Stomach (tissue), 9 donors: ENCODE results near the gene MISP. TPM values are rescaled to one million over a fixed set of nuclear protein-coding genes. Genes with fewer than 3 reads are reported as not detected.

Experiments used
- DNase-seq, 2 donors: peaks; one replicate each; pipeline versions ENCODE4 v3.0.0 to v3.0.0-alpha.2; 2013 to 2019
- H3K27ac ChIP-seq, 5 donors: fragments of 200-600 bp in 4 of 5; sonication (generic) in 4 of 5; one replicate each; pipeline ENCODE4 v1.5.1; 2013 to 2019; ENCODE audit warnings: mild to moderate bottlenecking in 1 of 5, moderate library complexity in 1 of 5
- H3K27me3 ChIP-seq, 3 donors: fragments of 200-600 bp; sonication (generic); one replicate each; pipeline ENCODE4 v1.5.1; 2017 to 2019; ENCODE audit warnings: mixed run types in 1 of 3
- H3K36me3 ChIP-seq, 4 donors: fragments of 200-600 bp; sonication (generic); 1 replicate in 3 of 4; 2 replicates in 1 of 4; pipeline ENCODE4 v1.5.1; 2016 to 2019
- H3K4me1 ChIP-seq, 4 donors: fragments of 200-600 bp; sonication (generic); one replicate each; pipeline ENCODE4 v1.5.1; 2016 to 2019
- H3K4me3 ChIP-seq, 4 donors: fragments of 200-600 bp; sonication (generic) in 3 of 4; one replicate each; pipeline ENCODE4 v1.5.1; 2016 to 2019; ENCODE audit warnings: mild to moderate bottlenecking in 1 of 4
- H3K9me3 ChIP-seq, 4 donors: fragments of 200-600 bp; sonication (generic); one replicate each; pipeline ENCODE4 v1.5.1; 2016 to 2019
- EP300 ChIP-seq: sonication (generic); formaldehyde crosslinking; IDR thresholded peaks from one replicate; pipeline ENCODE4 v1.6.1; 2017; ENCODE audit warnings: antibody characterized with exemption
- POLR2A ChIP-seq, 4 donors: fragments of 450-650 bp; IDR thresholded peaks; one replicate each; pipeline ENCODE4 v1.6.1; 2016; ENCODE audit warnings: antibody characterized with exemption in 4 of 4, control low read depth in 2 of 4, mild to moderate bottlenecking in 1 of 4, moderate library complexity in 1 of 4
- POLR2AphosphoS5 ChIP-seq, 3 donors: sonication (generic); formaldehyde crosslinking; IDR thresholded peaks; one replicate each; pipeline ENCODE4 v1.6.1; 2016; ENCODE audit warnings: antibody characterized with exemption in 3 of 3
- WGBS, 5 donors: extraction: QIAGEN DNeasy Blood & Tissue Kit in 3 of 5; methylation state at CpG; one replicate each; pipeline versions ENCODE4 v1.1.5 to v1.1.7; 2013 to 2018; 5-methylcytosine and 5-hydroxymethylcytosine counted together
- intact Hi-C: fragments of 100-400 bp; cut with DNase I; formaldehyde crosslinking; loops from one replicate; pipeline ENCODE4 v1.15.1; 2023; ENCODE audit warnings: low total_unique reads
- polyA plus RNA-seq, 3 donors: library from polyadenylated mRNA; stranded (reverse); fragments of 200-250 nt; gene quantifications; one replicate each; pipeline ENCODE4 v1.2.3, GENCODE V29; 2013
- total RNA-seq, 5 donors: library from RNA; depleted of rRNA; stranded (reverse); fragments of >200 nt; gene quantifications; one replicate each; pipeline versions ENCODE4 v1.1.0 to v1.2.3, GENCODE V29; 2014 to 2016
- TF ChIP-seq, protein P1 (sequence below), 7 experiments: fragments of 450-650 bp in 4 of 7; fragments of 200-600 bp in 3 of 7; sonication (generic) in 3 of 7; IDR thresholded peaks; one replicate each; pipeline ENCODE4 v1.5.1; 2016 to 2019; ENCODE audit warnings: antibody characterized with exemption in 7 of 7, control low read depth in 2 of 7, mild to moderate bottlenecking in 1 of 7
- donor health status: healthy with polysubstance abuse.
- donor health status: Bipolar disorder and iron deficiency.
- donor health status: healthy.

MISP gene
- total and polyA plus RNA-seq, 8 donors, result 2.1 to 149 (median 12.7) TPM

DNA sequence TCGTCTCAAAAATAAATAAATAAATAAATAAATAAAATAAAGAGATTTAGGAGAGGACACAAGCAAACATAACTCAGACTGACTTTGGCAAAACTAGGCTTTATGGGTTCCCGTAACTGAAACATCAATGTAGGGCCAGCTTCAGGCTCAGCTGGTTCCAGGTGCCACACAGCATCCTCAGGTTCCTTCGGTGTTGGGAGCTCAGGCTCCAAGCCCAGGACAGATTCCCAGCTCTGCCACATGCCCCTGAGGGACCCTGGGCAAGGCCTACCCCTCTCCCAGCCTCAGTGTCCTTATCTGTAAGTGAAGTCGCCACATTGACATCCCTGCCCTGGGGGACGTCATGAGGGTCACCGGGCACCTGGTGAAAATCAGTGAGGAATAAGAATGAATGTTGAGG lies 18.7 kb downstream of the MISP start:
- DNase-seq, result no peak
- H3K4me3 ChIP-seq, result no peak overlapping the region
- H3K27ac ChIP-seq, result no peak overlapping the region
- peaks cover 0 to 4% (median 0%) of the 10 kb centered on the region in 4 donors for H3K36me3 ChIP-seq
- H3K27me3 ChIP-seq, result peaks cover 0 to 27% (median 0%) of the 10 kb centered on the region in 3 donors
- intact Hi-C loops, result loop anchor here (5.0 to 10.0 kb wide), 3 partner anchors 88 to 215 kb away; partner anchors contain the start of genes CFD, KISS1R and WDR18
- H3K9me3 ChIP-seq, result no peaks in the 10 kb centered on the region
- H3K4me1 ChIP-seq, result peaks cover 0 to 18% (median 10%) of the 10 kb centered on the region in 4 donors
- TF ChIP-seq POLR2AphosphoS5 (IDR thresholded peaks at IDR 0.05), result no peak
- TF ChIP-seq, protein P1, sequence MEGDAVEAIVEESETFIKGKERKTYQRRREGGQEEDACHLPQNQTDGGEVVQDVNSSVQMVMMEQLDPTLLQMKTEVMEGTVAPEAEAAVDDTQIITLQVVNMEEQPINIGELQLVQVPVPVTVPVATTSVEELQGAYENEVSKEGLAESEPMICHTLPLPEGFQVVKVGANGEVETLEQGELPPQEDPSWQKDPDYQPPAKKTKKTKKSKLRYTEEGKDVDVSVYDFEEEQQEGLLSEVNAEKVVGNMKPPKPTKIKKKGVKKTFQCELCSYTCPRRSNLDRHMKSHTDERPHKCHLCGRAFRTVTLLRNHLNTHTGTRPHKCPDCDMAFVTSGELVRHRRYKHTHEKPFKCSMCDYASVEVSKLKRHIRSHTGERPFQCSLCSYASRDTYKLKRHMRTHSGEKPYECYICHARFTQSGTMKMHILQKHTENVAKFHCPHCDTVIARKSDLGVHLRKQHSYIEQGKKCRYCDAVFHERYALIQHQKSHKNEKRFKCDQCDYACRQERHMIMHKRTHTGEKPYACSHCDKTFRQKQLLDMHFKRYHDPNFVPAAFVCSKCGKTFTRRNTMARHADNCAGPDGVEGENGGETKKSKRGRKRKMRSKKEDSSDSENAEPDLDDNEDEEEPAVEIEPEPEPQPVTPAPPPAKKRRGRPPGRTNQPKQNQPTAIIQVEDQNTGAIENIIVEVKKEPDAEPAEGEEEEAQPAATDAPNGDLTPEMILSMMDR (IDR thresholded peaks at IDR 0.05), result no peak
- TF ChIP-seq POLR2A (IDR thresholded peaks at IDR 0.05), result no peak
- no peak for TF ChIP-seq EP300
- WGBS, 5 donors, result 68 to 79% (median 75%) methylated on average over 6 of the region's 6 CpGs

DNA sequence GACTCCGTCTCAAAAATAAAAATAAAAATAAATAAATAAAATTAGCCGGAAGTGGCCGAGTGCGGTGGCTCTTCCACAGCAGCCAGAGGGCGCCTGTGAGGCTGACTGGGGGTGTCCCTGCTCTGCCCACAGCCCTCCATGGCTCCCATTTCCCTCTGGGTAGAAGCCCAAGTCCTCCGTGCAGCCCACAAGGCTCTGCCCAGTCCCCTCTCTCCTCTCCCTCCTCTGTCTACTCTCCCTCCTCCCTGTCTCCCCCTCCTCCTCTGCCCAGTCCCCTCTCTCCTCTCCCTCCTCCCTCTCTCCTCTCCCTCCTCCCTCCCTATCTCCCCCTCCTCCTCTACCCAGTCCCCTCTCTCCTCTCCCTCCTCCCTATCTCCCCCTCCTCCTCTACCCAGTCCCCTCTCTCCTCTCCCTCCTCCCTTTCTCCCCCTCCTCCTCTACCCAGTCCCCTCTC lies 20.4 kb downstream of the MISP start:
- Histone ChIP-seq H3K4me1 (peaks cover 0 to 18% (median 10%) of the 10 kb centered on the region in 4 donors), H3K27ac (no peak overlapping the region), H3K36me3 (no peaks in the 10 kb centered on the region), H3K4me3 (no peak overlapping the region), H3K9me3 (no peaks in the 10 kb centered on the region), H3K27me3 (peaks cover 0 to 19% (median 0%) of the 10 kb centered on the region in 3 donors)
- 19 to 39% (median 28%) methylated on average over 6 of the region's 6 CpGs for WGBS, 5 donors
- TF ChIP-seq EP300 (no peak), POLR2A (IDR thresholded peaks at IDR 0.05) (no peak)
- TF ChIP-seq, protein P1 (IDR thresholded peaks at IDR 0.05), result peak in 4 of 7 experiments; percentile 6 to 44 (median 26)
- peak in 1 of 2 donors; percentile 58 for DNase-seq
- intact Hi-C loops, result no loop called here

DNA sequence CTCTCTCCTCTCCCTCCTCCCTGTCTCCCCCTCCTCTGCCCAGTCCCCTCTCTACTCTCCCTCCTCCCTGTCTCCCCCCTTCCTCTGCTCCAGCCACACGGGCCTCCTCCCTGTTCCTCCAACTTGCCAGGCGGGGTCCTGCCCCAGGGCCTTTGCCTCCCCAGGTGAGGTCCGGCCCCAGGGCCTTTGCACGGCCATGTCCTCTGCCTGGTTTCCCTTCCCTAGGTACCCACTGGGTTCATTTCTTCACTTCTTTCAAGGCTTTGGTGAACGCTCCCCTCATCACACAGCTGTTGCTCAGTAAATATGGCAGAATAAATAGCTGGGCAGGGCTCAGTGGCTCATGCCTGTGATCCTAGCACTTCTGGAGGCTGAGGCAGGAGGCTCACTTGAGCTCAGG lies 21.2 kb downstream of the MISP start:
- H3K27ac ChIP-seq, result no peak overlapping the region
- H3K9me3 ChIP-seq, result no peaks in the 10 kb centered on the region
- H3K4me1 ChIP-seq, result peaks cover 0 to 18% (median 10%) of the 10 kb centered on the region in 4 donors
- 77 to 89% (median 85%) methylated on average over 5 of the region's 5 CpGs for WGBS, 5 donors
- peak in 1 of 2 donors; percentile 7 for DNase-seq
- peaks cover 0 to 12% (median 0%) of the 10 kb centered on the region in 3 donors for H3K27me3 ChIP-seq
- H3K36me3 ChIP-seq, result no peaks in the 10 kb centered on the region
- intact Hi-C loops, result no loop called here
- no peak overlapping the region for H3K4me3 ChIP-seq
- TF ChIP-seq POLR2A (IDR thresholded peaks at IDR 0.05) (no peak), POLR2AphosphoS5 (IDR thresholded peaks at IDR 0.05) (no peak), EP300 (no peak)
- TF ChIP-seq, protein P1 (IDR thresholded peaks at IDR 0.05), result no peak

DNA sequence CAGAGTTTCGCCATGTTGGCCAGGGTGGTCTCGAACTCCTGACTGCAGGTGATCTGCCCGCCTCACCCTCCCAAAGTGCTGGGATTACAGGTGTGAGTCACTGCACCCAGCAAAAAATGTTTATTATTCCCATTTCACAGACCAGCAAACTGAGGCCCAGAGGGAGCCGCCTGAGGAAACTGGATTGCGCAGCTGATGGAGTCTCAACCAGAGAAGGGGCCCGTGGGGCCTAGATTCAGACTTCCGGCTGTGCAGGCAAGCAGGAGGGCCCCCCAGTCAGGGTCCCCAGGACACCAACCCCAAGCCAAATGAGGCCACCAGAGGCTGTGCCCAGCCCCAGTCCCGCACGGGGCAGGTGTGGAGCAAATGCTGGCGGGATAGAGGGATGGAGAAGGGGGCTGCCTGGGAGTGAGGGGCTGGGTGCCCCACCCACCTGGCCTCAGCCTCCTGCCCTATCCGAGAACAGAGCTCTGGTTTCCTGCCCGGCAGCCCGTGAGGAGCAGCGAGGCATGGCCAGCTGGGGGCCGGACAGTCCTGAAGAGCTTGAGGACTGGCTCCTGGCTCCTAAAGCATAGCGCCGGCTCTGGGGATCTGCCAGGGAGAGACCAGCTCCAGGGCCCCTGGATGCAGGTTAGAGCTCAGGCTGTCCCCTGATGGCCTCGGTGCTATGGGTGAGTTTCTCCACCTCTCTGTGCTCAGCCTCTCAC lies 22.0 kb downstream of the MISP start:
- Histone ChIP-seq H3K27ac (no peak overlapping the region), H3K4me3 (no peak overlapping the region), H3K9me3 (no peaks in the 10 kb centered on the region), H3K27me3 (peaks cover 0 to 8% (median 0%) of the 10 kb centered on the region in 3 donors), H3K36me3 (no peaks in the 10 kb centered on the region), H3K4me1 (peaks cover 0 to 18% (median 10%) of the 10 kb centered on the region in 4 donors)
- peak in 1 of 2 donors; percentile 24 for DNase-seq
- 68 to 86% (median 77%) methylated on average over 5 to 18 of the region's 18 CpGs for WGBS, 5 donors
- intact Hi-C loops, result no loop called here
- TF ChIP-seq POLR2A (IDR thresholded peaks at IDR 0.05), result no peak
- TF ChIP-seq, protein P1 (IDR thresholded peaks at IDR 0.05), result no peak
- no peak for TF ChIP-seq POLR2AphosphoS5 (IDR thresholded peaks at IDR 0.05)
- TF ChIP-seq EP300, result no peak
